Endothelial cell of umbilical vein (primary cell): Measurements from ENCODE around the gene GALNT10. TPM values are rescaled to one million over a fixed set of nuclear protein-coding genes. Genes with fewer than 3 reads are reported as not detected.
A peak's percentile ranks its signal among the peaks of the same experiment; 100 is the strongest.

Experiments used
- Bru-seq: library from RNA; stranded (reverse); fragments of 400-500 nt; gene quantifications from one replicate; lab custom pipeline; 2021; lab: Mats Ljungman, UMichigan
- BruChase-seq, 2 experiments: library from RNA; stranded (reverse); fragments of 400-500 nt; gene quantifications; one replicate each; lab custom pipeline; 2021; lab: Mats Ljungman, UMichigan
- BruUV-seq: library from RNA; stranded (reverse); fragments of 400-500 nt; replicated peaks from 2 replicates; lab custom pipeline; 2021; lab: Mats Ljungman, UMichigan
- CTCF ChIA-PET: fragments of 300-600, 350-600 bp; sonication (Branson Sonifier 250); formaldehyde crosslinking; loops from one replicate; lab custom pipeline; 2021; ENCODE audit warnings: antibody characterized with exemption, inconsistent platforms; lab: Charles Lee
- POLR2A ChIA-PET: fragments of 300-600, 350-600 bp; sonication (Branson Sonifier 250); formaldehyde crosslinking; loops from one replicate; lab custom pipeline; 2021; ENCODE audit warnings: antibody characterized with exemption, inconsistent platforms; lab: Charles Lee
- DNase-seq: peaks from one replicate; pipeline ENCODE4 v3.0.0-alpha.2; 2011; ENCODE audit warnings: low read depth, low spot score
- FAIRE-seq: peaks from 2 replicates; lab custom pipeline; 2011; peaks lifted over from hg19 to GRCh38; lab: Jason Lieb, UNC
- H2AFZ ChIP-seq: 2 replicates; pipeline ENCODE4 v1.6.0; 2012; ENCODE audit warnings: low read depth, low read length, control low read depth, inconsistent platforms
- H3K27ac ChIP-seq: 2 replicates; pipeline ENCODE4 v1.5.1; 2011; ENCODE audit warnings: low read depth, mild to moderate bottlenecking, control low read depth, low read length, moderate library complexity; ENCODE audit not compliant: insufficient read depth
- H3K27me3 ChIP-seq, 2 experiments: 2 replicates each; pipeline versions ENCODE4 v1.6.0 to v1.6.1; 2011; ENCODE audit warnings: low read length in 2 of 2, mixed read lengths in 1 of 2; ENCODE audit not compliant: control insufficient read depth in 2 of 2, insufficient read depth in 2 of 2
- H3K36me3 ChIP-seq, 2 experiments: 2 replicates in 1 of 2; 3 replicates in 1 of 2; pipeline ENCODE4 v1.5.1; 2011; ENCODE audit warnings: low read length in 2 of 2, mild to moderate bottlenecking in 1 of 2, moderate library complexity in 1 of 2; ENCODE audit not compliant: control insufficient read depth in 2 of 2, insufficient read depth in 2 of 2; ENCODE audit errors: extremely low read depth in 1 of 2
- H3K4me1 ChIP-seq: 3 replicates; pipeline ENCODE4 v1.5.1; 2011; ENCODE audit warnings: mild to moderate bottlenecking, low read length; ENCODE audit not compliant: control insufficient read depth, insufficient read depth; ENCODE audit errors: extremely low read depth
- H3K4me2 ChIP-seq: 2 replicates; pipeline ENCODE4 v1.6.1; 2011; ENCODE audit warnings: low read length, control low read depth, mixed read lengths; ENCODE audit not compliant: insufficient read depth
- H3K4me3 ChIP-seq, 3 experiments: fragments of 200-600 bp in 1 of 3; sonication (generic), shearing (Covaris generic) in 1 of 3; replicated peaks in 1 of 3; 2 replicates each; pipeline ENCODE4 v1.5.1; 2011 to 2016; ENCODE audit warnings: control low read depth in 3 of 3, low read length in 3 of 3, mild to moderate bottlenecking in 2 of 3, inconsistent platforms in 1 of 3, low read depth in 1 of 3, moderate library complexity in 1 of 3; ENCODE audit not compliant: insufficient read depth in 1 of 3
- H3K79me2 ChIP-seq: 2 replicates; pipeline ENCODE4 v1.6.0; 2012; ENCODE audit warnings: low read length, inconsistent platforms; ENCODE audit not compliant: control insufficient read depth, insufficient read depth
- H3K9ac ChIP-seq: replicated peaks from 2 replicates; pipeline ENCODE3; 2011; ENCODE audit warnings: low read length, control low read depth; ENCODE audit not compliant: insufficient read depth; ENCODE audit errors: extremely low read depth
- H3K9me1 ChIP-seq: replicated peaks from 3 replicates; pipeline ENCODE4 v1.6.0; 2011; ENCODE audit warnings: mild to moderate bottlenecking, low read length; ENCODE audit not compliant: control insufficient read depth, insufficient read depth; ENCODE audit errors: extremely low read depth
- H3K9me3 ChIP-seq: replicated peaks from 2 replicates; pipeline ENCODE4 v1.5.1; 2012; ENCODE audit warnings: low read length, inconsistent platforms; ENCODE audit not compliant: control insufficient read depth, insufficient read depth
- H4K20me1 ChIP-seq: replicated peaks from 2 replicates; pipeline ENCODE3; 2011; ENCODE audit warnings: mild to moderate bottlenecking, low read length; ENCODE audit not compliant: control insufficient read depth, insufficient read depth; ENCODE audit errors: extremely low read depth
- CTCF ChIP-seq, 2 donors: IDR thresholded peaks; 1 replicate in 1 of 2; 2 replicates in 1 of 2; pipeline ENCODE4 v1.5.1; 2011; ENCODE audit warnings: low read length in 2 of 2, mild to moderate bottlenecking in 2 of 2, moderate library complexity in 2 of 2, control low read depth in 1 of 2, inconsistent platforms in 1 of 2, low read depth in 1 of 2; ENCODE audit not compliant: insufficient read depth in 1 of 2; ENCODE audit errors: extremely low read depth in 1 of 2
- EZH2 ChIP-seq: IDR thresholded peaks from 2 replicates; pipeline ENCODE4 v1.6.1; 2012; ENCODE audit warnings: borderline replicate concordance, low read depth, mild to moderate bottlenecking, moderate library complexity, low read length, inconsistent platforms; ENCODE audit not compliant: severe bottlenecking
- FOS ChIP-seq: IDR thresholded peaks from 2 replicates; pipeline ENCODE4 v1.6.1; 2011; ENCODE audit warnings: mild to moderate bottlenecking, low read length, moderate library complexity, borderline replicate concordance; ENCODE audit not compliant: insufficient read depth
- GATA2 ChIP-seq: IDR thresholded peaks from 2 replicates; pipeline ENCODE4 v1.7.0; 2011; ENCODE audit warnings: low read depth, mild to moderate bottlenecking, moderate library complexity, mixed read lengths, low read length; ENCODE audit not compliant: insufficient read length, insufficient read depth
- JUN ChIP-seq: IDR thresholded peaks from 2 replicates; pipeline ENCODE4 v1.6.1; 2011; ENCODE audit warnings: borderline replicate concordance, low read depth; ENCODE audit not compliant: insufficient read length, insufficient read depth
- MYC ChIP-seq: IDR thresholded peaks from one replicate; pipeline ENCODE4 v1.6.1; 2011; ENCODE audit warnings: mild to moderate bottlenecking, low read depth, low read length
- POLR2A ChIP-seq: IDR thresholded peaks from 2 replicates; pipeline ENCODE4 v1.6.1; 2012; ENCODE audit warnings: low read depth, mild to moderate bottlenecking, control low read depth, low read length
- POLR2AphosphoS5 ChIP-seq: IDR thresholded peaks from 2 replicates; pipeline ENCODE4 v1.6.1; 2012; ENCODE audit warnings: low read depth, mild to moderate bottlenecking, control low read depth, low read length, moderate library complexity; ENCODE audit not compliant: insufficient read depth
- dilution Hi-C: fragments of 300-500 bp; cut with MboI; formaldehyde crosslinking; loops from one replicate; pipeline ENCODE4 v1.15.0; 2019; ENCODE audit warnings: low sequenced_read_pairs; ENCODE audit not compliant: extremely low pct_ligation_motif_present
- intact Hi-C: fragments of 100-400 bp; cut with micrococcal nuclease; formaldehyde crosslinking; loops from one replicate; pipeline ENCODE4 v1.10.0; 2022
- long read RNA-seq: library from polyadenylated mRNA; stranded (forward); transcript quantifications from one replicate; pipeline ENCODE4 v2.0.0, GENCODE V29; 2021
- polyA minus RNA-seq, 3 experiments: library from RNA; depleted of rRNA, polyadenylated mRNA; stranded (reverse); fragments of >200 nt; gene quantifications; 1 replicate in 1 of 3; 2 replicates in 2 of 3; pipeline ENCODE4 v1.2.3, GENCODE V29; 2011
- polyA plus RNA-seq, 4 experiments: library from polyadenylated mRNA; depleted of rRNA in 3 of 4; stranded (reverse) in 3 of 4; unstranded in 1 of 4; fragments of >200 nt; gene quantifications; 2 replicates each; pipeline versions ENCODE4 v1.2.1 to v1.2.3, GENCODE V29; 2011 to 2012; ENCODE audit warnings: missing spikeins in 1 of 4
- total RNA-seq: library from RNA; stranded (reverse); gene quantifications from 2 replicates; pipeline ENCODE4 v1.2.3, GENCODE V29; 2021
- TF ChIP-seq, protein P1 (sequence below): IDR thresholded peaks from 2 replicates; pipeline ENCODE4 v1.6.1; 2011; ENCODE audit not compliant: insufficient read depth, insufficient read length

Gene GALNT10
- 77.6 and 85.1 TPM in 2 replicates for total RNA-seq
- polyA plus RNA-seq, result 58.1 and 70.2 TPM in 2 replicates
- polyA plus RNA-seq (2011; cell fraction: cytosol; rRNA removed), result 81.0 and 102 TPM in 2 replicates
- 146 and 157 TPM in 2 replicates for polyA plus RNA-seq (2011; cell fraction: nucleus; rRNA removed)
- 82.4 and 124 TPM in 2 replicates for polyA plus RNA-seq (2012)
- polyA minus RNA-seq, result 230 and 266 TPM in 2 replicates
- polyA minus RNA-seq (2011; cell fraction: cytosol; rRNA and poly(A)+ RNA removed), result 9.2 TPM
- polyA minus RNA-seq (2011; cell fraction: nucleus; rRNA and poly(A)+ RNA removed), result 166 and 209 TPM in 2 replicates
- Bru-seq, nascent RNA, result percentile 80 among the genes with signal in this experiment
- percentile 81 among the genes with signal in this experiment for BruChase-seq, experiment 1, labeled RNA remaining after a 6-hour chase
- percentile 78 among the genes with signal in this experiment for BruChase-seq, experiment 2, labeled RNA remaining after a 2-hour chase
- long read RNA-seq, full-length matches to known transcripts, result 20 of 74 reads
- long read RNA-seq, partial matches to known transcripts, result 23 of 74 reads
- long read RNA-seq, other reads (novel, unspliced or antisense), result 31 of 74 reads

GRCh38 chr5:154190595-154191304 is at the start of gene GALNT10:
TSS of gene GALNT10 (plus strand) at chr5:154190733. CDS start at chr5:154190867, 134 bp downstream.
- Histone ChIP-seq H2AFZ (peak within 1 kb of the TSS; percentile 80), H3K4me1 (peaks cover 19% of the 10 kb centered on the region), H4K20me1 (no peaks in the 10 kb centered on the region), H3K4me2 (peak within 1 kb of the TSS; percentile 90), H3K9ac (peak within 1 kb of the TSS; percentile 66), H3K79me2 (peaks cover 12% of the 10 kb centered on the region), H3K27me3 (no peaks in the 10 kb centered on the region), H3K27ac (peak within 1 kb of the TSS; percentile 61), H3K36me3 (no peaks in the 10 kb centered on the region), H3K9me3 (no peaks in the 10 kb centered on the region), H3K4me3 (peak within 1 kb of the TSS; percentile 56 to 87 (median 80)), H3K9me1 (no peaks in the 10 kb centered on the region)
- POLR2A ChIA-PET, result interaction anchor here (0.5 to 2.3 kb wide), 10 partner anchors 9 to 492 kb away, joined by 3 to 12 read pairs (median 4); partner anchors contain the start of genes FAM114A2 and MFAP3
- dilution Hi-C loops (no loop called here), intact Hi-C loops (loop anchor here (1.0 to 5.0 kb wide), 3 partner anchors 117 to 215 kb away; no protein-coding TSS in a partner anchor)
- FAIRE-seq (no peak), DNase-seq (peak; percentile 20)
- CTCF ChIA-PET, result interaction anchor here (0.7 to 5.7 kb wide), 21 partner anchors 8 to 276 kb away, joined by 3 to 100 read pairs (median 5); no protein-coding TSS in a partner anchor
- no TSS peak for BruUV-seq
- TF ChIP-seq POLR2AphosphoS5, result peak; percentile 81
- no peak for TF ChIP-seq FOS
- peak; percentile 71 for TF ChIP-seq POLR2A

GRCh38 chr5:154141745-154142221 is 48.8 kb upstream of the GALNT10 start:
- no TSS peak for BruUV-seq
- no peak for DNase-seq
- H2AFZ ChIP-seq, result no peak overlapping the region
- H3K27ac ChIP-seq, result no peak overlapping the region
- H4K20me1 ChIP-seq, result no peaks in the 10 kb centered on the region
- no peaks in the 10 kb centered on the region for H3K79me2 ChIP-seq
- H3K9me1 ChIP-seq, result no peaks in the 10 kb centered on the region
- dilution Hi-C loops (no loop called here), intact Hi-C loops (no loop called here)
- CTCF ChIA-PET, result no interaction called here
- POLR2A ChIA-PET, result no interaction called here
- no peak overlapping the region for H3K4me2 ChIP-seq
- H3K4me3 ChIP-seq, result no peak overlapping the region
- TF ChIP-seq POLR2A (no peak), CTCF (IDR thresholded peaks at IDR 0.05; ENCODE audit: extremely low read depth in 1 of 2, insufficient read depth in 1 of 2, low read depth in 1 of 2, low read length in 2 of 2) (no peak), POLR2AphosphoS5 (no peak), GATA2 (no peak), FOS (no peak), JUN (no peak), EZH2 (no peak), MYC (no peak)
- TF ChIP-seq, protein P1, sequence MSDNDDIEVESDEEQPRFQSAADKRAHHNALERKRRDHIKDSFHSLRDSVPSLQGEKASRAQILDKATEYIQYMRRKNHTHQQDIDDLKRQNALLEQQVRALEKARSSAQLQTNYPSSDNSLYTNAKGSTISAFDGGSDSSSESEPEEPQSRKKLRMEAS, result no peak
- H3K9me3 ChIP-seq, result no peaks in the 10 kb centered on the region
- no peak for FAIRE-seq
- no peaks in the 10 kb centered on the region for H3K27me3 ChIP-seq
- H3K4me1 ChIP-seq, result no peaks in the 10 kb centered on the region
- no peaks in the 10 kb centered on the region for H3K36me3 ChIP-seq
- H3K9ac ChIP-seq, result no peak overlapping the region
